ENCODE results near the gene SRGAP2B. TPM values are rescaled to one million over a fixed set of nuclear protein-coding genes. Genes with fewer than 3 reads are reported as not detected.
A peak's percentile ranks its signal among the peaks of the same experiment; 100 is the strongest.
"Not testable (repeated sequence)": the region's sequence is repeated elsewhere in the genome, so short reads cannot be mapped to it uniquely, and the experiment has no call there.

The SRGAP2B gene
- total and polyA plus RNA-seq, 5 experiments from 2014 or later, result 0.54 to 15.2 (median 0.99) TPM

DNA sequence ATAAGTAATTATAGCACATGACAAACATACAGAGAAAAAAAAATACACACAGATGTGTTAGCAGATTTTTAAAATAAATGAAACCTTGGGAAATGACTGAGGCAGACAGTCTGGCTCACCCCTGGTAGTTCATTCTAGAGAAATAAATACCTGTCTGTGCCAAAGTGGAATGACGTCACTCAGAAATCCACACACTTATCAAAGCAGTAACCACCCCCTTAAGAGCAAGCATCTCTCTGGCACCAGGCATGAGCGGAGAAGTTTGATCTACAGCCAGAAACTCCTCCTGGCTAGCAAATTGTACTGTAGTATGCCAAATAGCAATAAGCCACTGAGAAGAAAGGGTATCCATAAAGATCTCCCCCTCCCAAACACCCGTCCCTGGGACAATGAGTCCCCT is 131.6 kb downstream of the SRGAP2B start:
- POLR2A ChIA-PET, ATAC-seq, DNase-seq, H3K36me3 Mint-ChIP-seq, H3K4me1 Mint-ChIP-seq, H3K9me3 Mint-ChIP-seq, H3K4me3 Mint-ChIP-seq, H3K27me3 Mint-ChIP-seq, H3K27ac Mint-ChIP-seq: not testable (repeated sequence)

DNA sequence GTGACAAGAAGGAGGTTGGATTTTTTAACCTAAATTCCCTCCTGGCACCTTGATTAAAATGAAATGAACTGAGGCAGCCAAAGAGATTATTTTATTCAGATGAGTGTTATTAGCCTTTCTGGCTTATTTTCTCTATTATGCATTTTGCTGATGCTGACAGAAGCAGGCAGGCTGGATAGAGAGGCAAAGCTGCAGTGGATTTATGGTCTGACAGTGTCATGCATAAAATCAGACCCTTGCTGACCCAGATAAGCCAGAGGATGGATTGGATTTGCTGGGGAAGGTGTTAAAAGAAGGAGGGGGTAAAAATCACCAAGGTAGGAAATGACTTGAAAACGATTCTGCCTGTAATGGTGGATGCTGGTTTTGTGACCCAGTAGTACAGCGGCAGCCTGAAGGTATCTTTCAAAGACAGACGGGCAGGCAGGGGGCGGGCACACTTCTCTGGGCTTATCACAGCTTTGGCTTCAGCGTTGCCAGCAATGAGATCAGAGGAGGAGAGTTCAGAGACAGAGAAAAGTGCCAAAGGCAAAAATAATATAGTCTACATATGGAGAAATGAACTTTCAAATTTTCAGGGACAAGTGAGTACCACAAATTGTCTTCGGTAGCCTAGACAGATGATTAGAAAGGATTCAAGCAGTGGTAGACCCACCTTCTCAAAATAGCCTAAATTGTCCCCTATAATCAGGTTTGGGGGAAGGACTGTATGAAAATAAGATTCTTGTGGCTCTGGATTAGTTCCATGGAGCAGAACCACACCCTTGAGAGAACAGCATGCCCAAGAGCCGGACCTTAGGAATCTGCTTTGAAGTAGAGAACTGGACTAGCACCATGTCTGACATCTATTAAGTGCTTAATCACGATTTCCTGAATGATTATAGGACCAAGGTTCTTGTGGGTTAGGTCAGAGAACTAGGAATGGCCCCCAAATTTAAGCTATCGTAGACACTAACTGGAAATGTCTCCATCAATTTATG is 133.2 kb downstream of the SRGAP2B start:
- H3K9me3 Mint-ChIP-seq, H3K27me3 Mint-ChIP-seq, H3K4me1 Mint-ChIP-seq, POLR2A ChIA-PET, H3K36me3 Mint-ChIP-seq, H3K27ac Mint-ChIP-seq, ATAC-seq, H3K4me3 Mint-ChIP-seq, DNase-seq: not testable (repeated sequence)

DNA sequence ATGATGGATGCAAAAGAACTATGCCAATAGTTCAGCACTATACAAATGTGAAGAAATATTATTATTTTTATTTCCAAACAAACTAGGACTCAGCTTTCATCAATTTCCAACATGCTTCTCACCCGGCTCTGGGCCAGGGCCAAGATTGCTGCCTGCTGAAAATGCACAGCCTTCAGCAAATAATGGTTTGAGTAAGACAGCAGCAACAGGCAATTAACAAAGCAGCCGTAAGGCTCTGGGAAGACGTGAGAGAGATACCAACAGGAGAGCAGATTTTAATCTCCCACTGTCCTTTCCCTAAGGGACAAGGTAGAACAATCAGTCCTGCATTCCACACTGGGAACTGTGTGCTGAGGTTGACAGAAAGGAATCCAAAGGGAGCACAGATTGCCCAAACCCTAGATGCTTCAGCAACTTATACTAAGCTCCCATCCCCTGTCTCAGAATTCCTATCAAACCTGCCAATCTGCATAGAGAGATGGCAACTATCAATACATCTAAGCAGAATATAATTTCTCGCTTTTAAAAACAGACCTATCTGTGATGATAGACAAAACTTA is 134.1 kb downstream of the SRGAP2B start:
- ATAC-seq, H3K4me1 Mint-ChIP-seq, H3K9me3 Mint-ChIP-seq, DNase-seq, H3K27me3 Mint-ChIP-seq, H3K36me3 Mint-ChIP-seq, H3K27ac Mint-ChIP-seq, POLR2A ChIA-PET, H3K4me3 Mint-ChIP-seq: not testable (repeated sequence)

DNA sequence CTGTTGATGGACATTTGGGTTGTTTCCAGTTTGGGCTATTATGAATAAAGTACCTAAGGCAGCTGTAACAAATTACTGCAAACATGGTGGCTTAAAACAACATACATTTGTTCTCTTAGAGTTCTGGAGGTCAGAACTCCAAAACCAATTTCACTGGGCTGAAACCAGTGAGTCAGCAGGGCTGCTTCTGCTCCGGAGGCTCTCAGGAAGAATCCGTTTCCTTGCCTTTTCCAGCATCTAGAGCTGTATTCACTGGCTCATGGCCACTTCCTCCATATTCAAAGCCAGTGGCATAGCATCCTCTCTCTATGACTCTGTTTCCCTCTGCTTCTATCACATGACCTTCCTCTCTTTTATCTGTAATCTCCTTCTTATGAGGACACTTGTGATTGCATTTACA is 146.7 kb downstream of the SRGAP2B start:
- H3K4me3 Mint-ChIP-seq, ATAC-seq, POLR2A ChIA-PET, H3K9me3 Mint-ChIP-seq, H3K27me3 Mint-ChIP-seq, H3K4me1 Mint-ChIP-seq, H3K36me3 Mint-ChIP-seq, DNase-seq, H3K27ac Mint-ChIP-seq: not testable (repeated sequence)

DNA sequence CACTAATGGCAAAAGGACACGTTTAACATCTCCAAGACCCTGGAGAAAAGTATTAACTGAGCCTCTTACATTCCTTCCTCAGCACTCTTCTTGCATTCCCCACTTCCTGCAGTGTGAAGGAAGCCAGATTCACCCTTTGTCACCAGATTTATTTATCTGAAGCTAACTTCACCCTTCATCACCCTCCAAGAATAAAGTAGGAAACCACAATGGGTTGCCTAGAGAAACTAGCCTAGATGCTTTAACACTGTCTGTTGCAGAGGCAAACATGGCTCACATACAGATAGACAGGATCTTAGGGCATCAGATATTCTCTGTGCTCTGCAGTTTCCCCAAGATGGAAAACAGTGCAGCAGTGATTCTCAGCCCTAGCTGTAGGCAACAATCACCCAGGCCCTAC is 147.6 kb downstream of the SRGAP2B start:
- ATAC-seq, H3K4me1 Mint-ChIP-seq, H3K4me3 Mint-ChIP-seq, H3K27me3 Mint-ChIP-seq, POLR2A ChIA-PET, H3K9me3 Mint-ChIP-seq, H3K27ac Mint-ChIP-seq, DNase-seq, H3K36me3 Mint-ChIP-seq: not testable (repeated sequence)

DNA sequence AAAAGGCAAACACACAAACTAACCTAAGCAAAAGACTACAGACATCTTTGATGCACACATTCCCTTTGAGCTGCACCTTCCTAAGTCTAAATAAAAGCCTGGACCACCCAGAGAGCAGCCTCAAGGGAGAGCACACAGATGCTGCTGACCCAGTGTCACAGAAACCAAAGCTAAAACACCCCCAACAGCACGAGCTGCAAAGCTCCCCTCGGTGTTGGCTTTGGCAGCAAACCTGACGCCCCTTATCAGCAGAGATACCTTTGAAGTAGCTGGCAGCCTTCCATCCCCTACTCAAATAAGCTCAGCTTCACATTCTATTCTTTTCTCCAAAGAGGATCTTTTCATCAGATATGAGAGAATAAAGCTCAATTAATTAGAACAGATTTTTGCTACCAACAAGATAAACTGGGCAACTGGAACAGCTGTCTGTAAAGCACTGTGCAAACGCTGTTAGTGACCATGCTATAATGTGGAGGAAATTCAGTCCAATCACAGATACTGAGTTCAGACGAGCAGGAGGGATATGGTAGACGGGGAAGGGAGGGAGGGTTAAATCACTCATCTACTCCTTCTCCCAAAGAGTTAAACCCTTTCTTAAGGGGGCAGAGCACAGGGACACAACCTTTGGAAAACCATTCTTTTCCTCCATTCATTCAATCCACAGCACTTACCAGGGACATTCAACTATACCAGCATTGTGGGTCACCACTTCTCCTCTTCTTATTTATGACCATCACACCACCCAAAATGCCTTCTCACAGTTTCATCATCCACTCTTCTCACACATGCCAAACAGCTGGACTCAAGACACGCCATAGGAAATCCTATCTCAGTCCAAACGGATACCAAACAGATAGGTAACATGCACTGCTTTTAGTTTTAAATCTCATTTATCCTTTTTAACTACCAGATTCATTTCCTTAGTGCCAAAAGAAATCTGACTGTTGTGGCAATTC is 148.3 kb downstream of the SRGAP2B start:
- H3K27ac Mint-ChIP-seq, H3K27me3 Mint-ChIP-seq, DNase-seq, H3K36me3 Mint-ChIP-seq, POLR2A ChIA-PET, H3K4me1 Mint-ChIP-seq, ATAC-seq, H3K4me3 Mint-ChIP-seq, H3K9me3 Mint-ChIP-seq: not testable (repeated sequence)

DNA sequence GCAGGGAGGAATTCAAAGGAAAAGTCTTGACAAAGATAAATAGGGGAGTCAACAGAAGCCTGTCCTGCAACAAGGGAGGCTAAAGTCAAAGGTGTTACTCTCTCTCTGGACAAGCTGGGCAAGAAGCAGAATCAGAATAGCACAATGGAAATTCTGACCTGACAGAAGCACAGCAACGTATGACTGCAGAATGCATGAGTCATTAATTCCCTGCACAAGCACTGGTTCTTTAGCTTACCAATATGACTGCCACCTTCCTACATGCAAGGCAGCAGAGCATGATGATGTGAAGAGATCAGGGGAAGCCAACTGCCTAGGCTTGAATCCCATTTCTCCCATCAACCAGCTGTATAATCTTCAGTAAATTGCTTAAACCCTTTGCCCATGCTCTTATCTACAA is 153.4 kb downstream of the SRGAP2B start:
- H3K36me3 Mint-ChIP-seq, POLR2A ChIA-PET, H3K27ac Mint-ChIP-seq, H3K4me3 Mint-ChIP-seq, H3K4me1 Mint-ChIP-seq, H3K9me3 Mint-ChIP-seq, ATAC-seq, DNase-seq, H3K27me3 Mint-ChIP-seq: not testable (repeated sequence)

DNA sequence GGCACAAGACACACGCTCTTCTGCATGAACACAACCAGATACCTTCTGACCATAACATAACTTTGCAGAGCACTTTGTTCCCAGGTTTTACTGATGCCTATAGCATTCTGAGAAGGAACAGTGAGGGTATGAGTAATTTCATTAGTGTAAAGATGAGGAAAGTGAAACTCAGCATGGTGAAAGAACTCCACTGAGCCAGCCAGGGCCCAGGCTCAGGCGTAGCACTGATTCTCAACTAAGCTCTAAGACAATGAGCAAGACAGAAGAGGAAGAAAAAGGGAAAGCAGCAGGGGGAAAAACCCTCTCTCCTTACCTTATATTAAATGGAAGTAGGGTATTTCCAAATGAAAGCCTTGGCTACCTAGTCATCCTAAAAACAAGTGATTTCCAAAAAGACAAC is 155.1 kb downstream of the SRGAP2B start:
- H3K4me3 Mint-ChIP-seq, DNase-seq, H3K27ac Mint-ChIP-seq, H3K36me3 Mint-ChIP-seq, POLR2A ChIA-PET, ATAC-seq, H3K9me3 Mint-ChIP-seq, H3K4me1 Mint-ChIP-seq, H3K27me3 Mint-ChIP-seq: not testable (repeated sequence)

DNA sequence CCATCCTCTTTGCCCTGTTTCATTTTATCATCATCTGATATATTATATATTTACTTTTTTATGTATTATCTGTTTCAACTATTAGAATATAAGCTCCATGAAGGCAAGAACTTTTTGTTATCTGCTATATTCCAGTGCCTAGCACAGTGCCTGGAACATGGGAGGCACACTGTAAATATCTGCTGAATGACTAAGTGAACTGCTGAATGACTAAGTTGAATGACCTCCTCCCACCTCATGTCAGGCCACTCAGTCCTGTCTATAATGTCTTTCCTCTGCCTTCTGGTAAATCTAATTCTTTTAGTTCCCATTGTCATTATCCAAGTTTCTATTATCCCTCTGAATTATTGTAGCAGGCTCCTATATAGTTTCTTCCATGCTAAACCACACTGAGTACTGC is 156.5 kb downstream of the SRGAP2B start:
- H3K9me3 Mint-ChIP-seq, H3K4me1 Mint-ChIP-seq, H3K4me3 Mint-ChIP-seq, ATAC-seq, H3K36me3 Mint-ChIP-seq, POLR2A ChIA-PET, H3K27ac Mint-ChIP-seq, H3K27me3 Mint-ChIP-seq, DNase-seq: not testable (repeated sequence)

DNA sequence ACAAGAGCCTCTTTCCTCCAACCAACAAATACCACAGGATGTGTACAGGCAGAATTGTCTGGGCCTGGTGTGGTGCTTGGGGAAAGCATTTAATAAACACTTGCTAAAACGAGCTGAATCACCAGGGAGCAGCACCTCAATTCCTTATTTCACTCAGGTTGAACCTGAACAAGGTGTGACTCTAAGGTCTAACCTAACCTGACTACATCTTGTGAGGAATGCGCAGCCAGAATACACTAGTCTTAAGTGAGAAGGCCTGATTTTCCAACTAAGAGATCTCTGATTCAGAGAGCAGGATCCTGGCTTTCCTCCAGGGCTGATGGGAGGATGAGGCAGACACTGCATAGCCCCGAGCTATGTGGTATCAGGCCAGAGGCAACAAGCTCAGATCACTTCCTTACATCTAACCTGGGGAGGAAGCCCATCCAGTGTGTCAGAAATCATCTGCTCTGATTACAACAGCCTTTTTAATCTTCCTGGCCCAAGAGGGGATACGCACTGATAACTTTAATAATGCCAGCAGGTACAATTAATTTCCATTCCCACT is 158.9 kb downstream of the SRGAP2B start:
- ATAC-seq, H3K4me3 Mint-ChIP-seq, POLR2A ChIA-PET, H3K36me3 Mint-ChIP-seq, DNase-seq, H3K4me1 Mint-ChIP-seq, H3K9me3 Mint-ChIP-seq, H3K27ac Mint-ChIP-seq, H3K27me3 Mint-ChIP-seq: not testable (repeated sequence)

DNA sequence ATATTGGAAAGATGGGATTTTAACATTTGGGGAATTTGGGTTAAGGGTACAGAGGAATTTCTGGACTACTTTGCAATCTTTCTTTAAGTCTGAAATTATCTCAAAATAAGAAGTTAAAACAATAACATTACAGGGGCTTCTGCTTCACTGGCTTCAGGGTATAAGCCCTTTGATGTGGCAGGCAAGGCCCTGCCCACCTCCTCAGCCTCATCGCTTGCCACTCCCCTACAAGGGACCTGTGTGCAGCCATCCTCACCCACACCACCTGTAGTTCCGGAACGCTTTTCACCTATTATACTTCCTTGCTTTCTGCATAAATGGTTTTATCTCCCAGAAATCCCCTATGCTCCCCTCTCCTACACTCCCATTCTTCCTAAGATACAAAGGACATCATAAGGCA is 159.8 kb downstream of the SRGAP2B start:
- ATAC-seq, result peak; percentile 76 to 84
- POLR2A ChIA-PET, H3K4me3 Mint-ChIP-seq: not testable (repeated sequence)

DNA sequence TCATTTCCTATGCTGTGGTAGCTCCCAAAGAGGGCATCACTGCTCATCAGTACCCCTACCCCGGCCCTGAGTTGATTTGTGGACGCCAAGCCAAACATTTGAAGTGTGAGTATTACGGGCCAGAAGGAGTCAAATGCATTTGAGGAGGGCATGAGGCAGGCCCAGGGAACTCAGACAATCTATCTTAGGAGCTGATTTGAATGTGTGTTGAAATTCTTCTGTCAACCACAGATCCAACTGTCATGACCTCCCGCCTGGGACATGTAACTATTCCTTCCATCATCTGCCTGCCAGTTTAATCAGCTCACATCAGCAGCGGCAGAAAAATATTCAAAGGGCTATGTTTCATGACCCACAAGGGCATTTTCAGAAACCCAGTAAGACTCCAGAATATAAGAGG is 162.1 kb downstream of the SRGAP2B start:
- not testable (repeated sequence) for H3K27me3 Mint-ChIP-seq, H3K4me1 Mint-ChIP-seq, H3K36me3 Mint-ChIP-seq

More for the DNA sequence above, 159.8 kb downstream of the SRGAP2B start:
- H3K27me3 Mint-ChIP-seq, H3K4me1 Mint-ChIP-seq, H3K36me3 Mint-ChIP-seq, H3K9me3 Mint-ChIP-seq, H3K27ac Mint-ChIP-seq, DNase-seq: not testable (repeated sequence)

DNA sequence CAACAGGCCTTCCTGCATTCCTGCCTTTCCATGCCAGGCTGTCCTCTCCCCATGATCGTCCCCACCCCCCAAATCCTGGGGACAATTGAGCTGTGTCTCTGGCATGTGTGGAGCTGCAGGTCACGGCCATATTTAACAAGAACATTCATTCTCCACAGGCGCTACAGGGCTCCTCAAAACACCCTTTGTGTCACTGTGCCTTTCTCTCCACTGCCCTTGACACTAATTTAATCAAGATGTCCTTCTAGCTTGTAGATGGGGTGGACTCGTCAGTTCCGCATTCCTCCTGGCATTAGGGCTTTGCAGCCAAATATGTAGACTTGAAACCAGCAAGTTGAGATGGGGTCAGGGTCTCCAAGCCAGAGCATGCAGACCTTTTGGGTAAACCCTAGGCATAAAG is 163.0 kb downstream of the SRGAP2B start:
- H3K4me3 Mint-ChIP-seq, H3K27me3 Mint-ChIP-seq, ATAC-seq, H3K36me3 Mint-ChIP-seq, POLR2A ChIA-PET, DNase-seq, H3K4me1 Mint-ChIP-seq, H3K9me3 Mint-ChIP-seq: not testable (repeated sequence)
- H3K27ac Mint-ChIP-seq, result peak overlapping the region in 1 of 10 donors; percentile 7

More for the DNA sequence above, 162.1 kb downstream of the SRGAP2B start:
- ATAC-seq, H3K9me3 Mint-ChIP-seq, DNase-seq, POLR2A ChIA-PET, H3K4me3 Mint-ChIP-seq, H3K27ac Mint-ChIP-seq: not testable (repeated sequence)

Data from naive thymus-derived CD8-positive, alpha-beta T cell (primary cell).